MM.1S (cell line): ENCODE measurements around the gene SLC44A5.

Experiments used
- EZH2phosphoT487 ChIP-seq: fragments of 300-600 bp; sonication (generic); IDR thresholded peaks from 2 replicates; pipeline ENCODE4 v1.6.1; 2018; ENCODE audit warnings: antibody characterized with exemption, low read length
- TF ChIP-seq, protein P1 (sequence below): fragments of 300-600 bp; sonication (generic); IDR thresholded peaks from 2 replicates; pipeline ENCODE4 v1.5.1; 2016; ENCODE audit warnings: antibody characterized with exemption, low read length, mixed read lengths

- TF ChIP-seq, protein P1, sequence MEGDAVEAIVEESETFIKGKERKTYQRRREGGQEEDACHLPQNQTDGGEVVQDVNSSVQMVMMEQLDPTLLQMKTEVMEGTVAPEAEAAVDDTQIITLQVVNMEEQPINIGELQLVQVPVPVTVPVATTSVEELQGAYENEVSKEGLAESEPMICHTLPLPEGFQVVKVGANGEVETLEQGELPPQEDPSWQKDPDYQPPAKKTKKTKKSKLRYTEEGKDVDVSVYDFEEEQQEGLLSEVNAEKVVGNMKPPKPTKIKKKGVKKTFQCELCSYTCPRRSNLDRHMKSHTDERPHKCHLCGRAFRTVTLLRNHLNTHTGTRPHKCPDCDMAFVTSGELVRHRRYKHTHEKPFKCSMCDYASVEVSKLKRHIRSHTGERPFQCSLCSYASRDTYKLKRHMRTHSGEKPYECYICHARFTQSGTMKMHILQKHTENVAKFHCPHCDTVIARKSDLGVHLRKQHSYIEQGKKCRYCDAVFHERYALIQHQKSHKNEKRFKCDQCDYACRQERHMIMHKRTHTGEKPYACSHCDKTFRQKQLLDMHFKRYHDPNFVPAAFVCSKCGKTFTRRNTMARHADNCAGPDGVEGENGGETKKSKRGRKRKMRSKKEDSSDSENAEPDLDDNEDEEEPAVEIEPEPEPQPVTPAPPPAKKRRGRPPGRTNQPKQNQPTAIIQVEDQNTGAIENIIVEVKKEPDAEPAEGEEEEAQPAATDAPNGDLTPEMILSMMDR, result no peak
- TF ChIP-seq EZH2phosphoT487, result no peak
These were observed 298.3 kb downstream of the SLC44A5 start for GRCh38 chr1:75312620-75313019.
